Dermis microvascular lymphatic vessel endothelial cell (primary cell): ENCODE measurements around the gene PDE4D. TPM values are rescaled to one million over a fixed set of nuclear protein-coding genes. Genes with fewer than 3 reads are reported as not detected.
"Not testable (repeated sequence)": the region's sequence is repeated elsewhere in the genome, so short reads cannot be mapped to it uniquely, and the experiment has no call there.

Source experiments
- DNase-seq, 2 donors: peaks; one replicate each; pipeline versions ENCODE4 v3.0.0 to v3.0.0-alpha.2; 2010; ENCODE audit warnings: low read depth in 2 of 2
- total RNA-seq: library from RNA; depleted of rRNA; stranded (reverse); fragments of >200 nt; gene quantifications from 2 replicates; pipeline ENCODE4 v1.2.1, GENCODE V29; 2014

PDE4D gene
- total RNA-seq, 1 donor from 2014 or later: 22.1 TPM

GRCh38 chr5:59769832-59770231, 123.7 kb downstream of the PDE4D start:
- peak in 1 of 2 donors; percentile 37 for DNase-seq

GRCh38 chr5:59769041-59769360, 124.5 kb downstream of the PDE4D start:
- DNase-seq: no peak

- DNase-seq: peak; percentile 92 to 96
Measured at GRCh38 chr5:59768152-59769040, 125.1 kb downstream of the PDE4D start.

GRCh38 chr5:59767681-59768151, 125.8 kb downstream of the PDE4D start:
- DNase-seq: peak in 1 of 2 donors; percentile 35

- peak in 1 of 2 donors; percentile 28 for DNase-seq
Measured at GRCh38 chr5:59767211-59767605, 126.3 kb downstream of the PDE4D start.

GRCh38 chr5:59766427-59767210, 126.9 kb downstream of the PDE4D start:
- peak; percentile 75 to 78 for DNase-seq

GRCh38 chr5:59765446-59765845, 128.1 kb downstream of the PDE4D start:
- no peak for DNase-seq

GRCh38 chr5:59764361-59764760, 129.2 kb downstream of the PDE4D start:
- DNase-seq: no peak

GRCh38 chr5:59763541-59763940, 130.0 kb downstream of the PDE4D start:
- peak in 1 of 2 donors; percentile 60 for DNase-seq

GRCh38 chr5:59762232-59762631, 131.3 kb downstream of the PDE4D start:
- not testable (repeated sequence) for DNase-seq

- DNase-seq: peak; percentile 84 to 87
Measured at GRCh38 chr5:59760785-59761348, 132.7 kb downstream of the PDE4D start.

GRCh38 chr5:59759600-59760351, 133.8 kb downstream of the PDE4D start:
- peak in 1 of 2 donors; percentile 66 for DNase-seq

- peak in 1 of 2 donors; percentile 40 for DNase-seq
Measured at GRCh38 chr5:59758566-59758965, 135.0 kb downstream of the PDE4D start.

GRCh38 chr5:59757442-59757841, 136.1 kb downstream of the PDE4D start:
- DNase-seq: peak in 1 of 2 donors; percentile 55

GRCh38 chr5:59756373-59757035, 137.0 kb downstream of the PDE4D start:
- no peak for DNase-seq

- no peak for DNase-seq
Measured at GRCh38 chr5:59755476-59755875, 138.1 kb downstream of the PDE4D start.

GRCh38 chr5:59753599-59753998, 139.9 kb downstream of the PDE4D start:
- DNase-seq: no peak

GRCh38 chr5:59749782-59750520, 143.6 kb downstream of the PDE4D start:
- no peak for DNase-seq

GRCh38 chr5:59748036-59748663, 145.4 kb downstream of the PDE4D start:
- DNase-seq: not testable (repeated sequence)
